DND-41 (cell line): Measurements from ENCODE around the gene MIDN.
A peak's percentile ranks its signal among the peaks of the same experiment; 100 is the strongest.

ENCODE experiments used
- ATAC-seq: fragments of 200-7000 bp; cut with Tn5 transposase; 3 replicates; pipeline ENCODE4 v1.9.1; 2021; ENCODE audit warnings: low read depth; ENCODE audit not compliant: insufficient read depth
- DNase-seq: peaks from one replicate; pipeline ENCODE4 v3.0.0-alpha.2; 2020
- H2AFZ ChIP-seq: 2 replicates; pipeline ENCODE4 v1.6.0; 2012; ENCODE audit warnings: low read depth, low read length
- H3K27ac ChIP-seq: 2 replicates; pipeline ENCODE4 v1.5.1; 2012; ENCODE audit warnings: low read length, inconsistent platforms
- H3K27me3 ChIP-seq: fragments of 200-600 bp; sonication (generic); 2 replicates; pipeline ENCODE4 v1.6.0; 2012; ENCODE audit warnings: low read length, mild to moderate bottlenecking, inconsistent platforms; ENCODE audit not compliant: insufficient read depth, poor library complexity
- H3K36me3 ChIP-seq: 2 replicates; pipeline ENCODE4 v1.5.1; 2012; ENCODE audit warnings: low read length, inconsistent platforms; ENCODE audit not compliant: insufficient read depth
- H3K4me1 ChIP-seq: 2 replicates; pipeline ENCODE4 v1.5.1; 2012; ENCODE audit warnings: mild to moderate bottlenecking, low read length; ENCODE audit not compliant: insufficient read depth
- H3K4me2 ChIP-seq: 2 replicates; pipeline ENCODE4 v1.6.0; 2012; ENCODE audit warnings: mild to moderate bottlenecking, moderate library complexity, low read length, inconsistent platforms; ENCODE audit not compliant: insufficient read depth
- H3K4me3 ChIP-seq, 2 experiments: fragments of 200-600 bp in 1 of 2; shearing (Covaris generic) in 1 of 2; 2 replicates each; pipeline ENCODE4 v1.5.1; 2012 to 2016; ENCODE audit warnings: inconsistent platforms in 2 of 2, low read length in 2 of 2, mild to moderate bottlenecking in 2 of 2, low read depth in 1 of 2, moderate library complexity in 1 of 2
- H3K79me2 ChIP-seq: 2 replicates; pipeline ENCODE4 v1.6.0; 2012; ENCODE audit warnings: low read length, inconsistent platforms; ENCODE audit not compliant: insufficient read depth
- H3K9ac ChIP-seq: 2 replicates; pipeline ENCODE4 v1.6.0; 2012; ENCODE audit warnings: low read depth, mild to moderate bottlenecking, inconsistent platforms, low read length, moderate library complexity
- H3K9me3 ChIP-seq: 2 replicates; pipeline ENCODE4 v1.5.1; 2012; ENCODE audit warnings: low read length, moderate library complexity, mild to moderate bottlenecking, inconsistent platforms; ENCODE audit not compliant: insufficient read depth, severe bottlenecking
- H4K20me1 ChIP-seq: 2 replicates; pipeline ENCODE4 v1.6.0; 2012; ENCODE audit warnings: low read length; ENCODE audit not compliant: insufficient read depth
- CTCF ChIP-seq: IDR thresholded peaks from 2 replicates; pipeline ENCODE4 v1.5.1; 2012; ENCODE audit warnings: borderline replicate concordance, low read length, moderate library complexity, mild to moderate bottlenecking; ENCODE audit not compliant: poor library complexity, severe bottlenecking; ENCODE audit errors: extremely low read depth
- EZH2 ChIP-seq: IDR thresholded peaks from 3 replicates; pipeline ENCODE4 v1.6.1; 2012; ENCODE audit warnings: borderline replicate concordance, low read depth, mild to moderate bottlenecking, moderate library complexity, low read length, inconsistent platforms; ENCODE audit not compliant: severe bottlenecking

MIDN gene

DNA sequence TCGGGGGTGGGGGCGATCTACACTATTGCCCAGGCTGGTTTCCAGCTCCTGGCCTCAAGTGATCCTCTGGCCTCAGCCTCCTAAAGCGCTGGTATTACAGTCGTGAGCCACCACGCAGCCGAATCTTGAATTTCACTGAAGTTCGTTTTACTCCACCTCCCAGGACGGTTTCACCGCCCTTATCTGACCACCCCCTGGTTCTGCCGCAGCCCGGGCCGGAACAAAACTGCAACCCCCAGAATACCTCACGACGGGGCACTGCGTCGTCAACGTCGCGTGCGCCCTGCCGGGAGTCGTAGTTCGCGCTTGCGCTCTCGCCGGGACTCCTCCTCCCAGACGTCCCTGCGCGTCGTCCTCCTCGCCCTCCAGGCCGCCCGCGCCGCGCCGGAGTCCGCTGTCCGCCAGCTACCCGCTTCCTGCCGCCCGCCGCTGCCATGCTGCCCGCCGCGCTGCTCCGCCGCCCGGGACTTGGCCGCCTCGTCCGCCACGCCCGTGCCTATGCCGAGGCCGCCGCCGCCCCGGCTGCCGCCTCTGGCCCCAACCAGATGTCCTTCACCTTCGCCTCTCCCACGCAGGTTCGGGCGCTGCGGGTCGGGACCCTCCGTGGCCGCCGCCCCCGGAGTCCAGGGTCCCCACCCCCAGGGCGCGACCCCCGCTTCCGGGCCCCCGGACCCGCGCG, 6.8 kb upstream of the MIDN start, which contains the start of gene ATP5F1D:
Gene ATP5F1D, plus strand, starts transcription at position 335 of the 679 bp plus-strand sequence. Its CDS starts 100 bp downstream, at position 435.
- DNase-seq (peak; percentile 92), ATAC-seq (peak; percentile 73)
- peaks cover 20% of the 10 kb centered on the region for H4K20me1 ChIP-seq
- no peak for TF ChIP-seq EZH2
- no peak for TF ChIP-seq CTCF
- peaks cover 15% of the 10 kb centered on the region; the same call in 1 of the 2 replicates for H3K36me3 ChIP-seq
- H3K27ac ChIP-seq = peak within 1 kb of the TSS; percentile 68
- H3K4me1 ChIP-seq = peaks cover 68% of the 10 kb centered on the region
- H2AFZ ChIP-seq = peak within 1 kb of the TSS; percentile 76
- peak within 1 kb of the TSS; percentile 94 for H3K9ac ChIP-seq
- H3K4me3 ChIP-seq = peak within 1 kb of the TSS; percentile 80 to 99
- peaks cover 6% of the 10 kb centered on the region for H3K27me3 ChIP-seq
- peak within 1 kb of the TSS; percentile 96 for H3K4me2 ChIP-seq
- H3K79me2 ChIP-seq = peaks cover 34% of the 10 kb centered on the region
- no peaks in the 10 kb centered on the region for H3K9me3 ChIP-seq

- Histone ChIP-seq H3K36me3 (peaks cover 15% of the 10 kb centered on the region; the same call in 1 of the 2 replicates), H3K27me3 (no peaks in the 10 kb centered on the region), H3K79me2 (peaks cover 34% of the 10 kb centered on the region), H4K20me1 (peaks cover 20% of the 10 kb centered on the region), H3K27ac (0 out of 2 replicates have a peak overlapping the region, but pooled peaks have one; percentile 11), H3K9ac (peak overlapping the region; percentile 36), H3K4me1 (peaks cover 59% of the 10 kb centered on the region), H3K9me3 (no peaks in the 10 kb centered on the region), H3K4me2 (peak overlapping the region; percentile 96), H2AFZ (no peak overlapping the region), H3K4me3 (peak overlapping the region in 1 of 2 experiments; percentile 27; a peak in 1 of 4 replicates)
- DNase-seq = peak; percentile 86
- peak; percentile 96 for TF ChIP-seq CTCF
- no peak for TF ChIP-seq EZH2
- ATAC-seq = peak; percentile 66
Measured at GRCh38 chr19:1243768-1244692, 4.4 kb upstream of the MIDN start.

- Histone ChIP-seq H3K4me3 (no peak overlapping the region), H2AFZ (no peak overlapping the region), H3K79me2 (peaks cover 36% of the 10 kb centered on the region), H4K20me1 (peaks cover 20% of the 10 kb centered on the region), H3K9ac (no peak overlapping the region), H3K4me1 (peaks cover 52% of the 10 kb centered on the region), H3K27me3 (no peaks in the 10 kb centered on the region), H3K9me3 (no peaks in the 10 kb centered on the region), H3K4me2 (peak overlapping the region; percentile 48), H3K27ac (peak overlapping the region; percentile 11; the same call in 1 of the 2 replicates), H3K36me3 (peaks cover 15% of the 10 kb centered on the region; the same call in 1 of the 2 replicates)
- ATAC-seq = no peak
- TF ChIP-seq EZH2 (no peak), CTCF (no peak)
- DNase-seq = no peak
Measured at GRCh38 chr19:1244693-1245451, 3.5 kb upstream of the MIDN start.
